ENCODE results near the gene EPGN. TPM values are rescaled to one million over a fixed set of nuclear protein-coding genes. Genes with fewer than 3 reads are reported as not detected.

EPGN gene
- total and polyA plus RNA-seq, 2 of the 8 experiments (the other 6 are each of a cell fraction or from before 2014, with no cell fraction given), result not detected

DNA sequence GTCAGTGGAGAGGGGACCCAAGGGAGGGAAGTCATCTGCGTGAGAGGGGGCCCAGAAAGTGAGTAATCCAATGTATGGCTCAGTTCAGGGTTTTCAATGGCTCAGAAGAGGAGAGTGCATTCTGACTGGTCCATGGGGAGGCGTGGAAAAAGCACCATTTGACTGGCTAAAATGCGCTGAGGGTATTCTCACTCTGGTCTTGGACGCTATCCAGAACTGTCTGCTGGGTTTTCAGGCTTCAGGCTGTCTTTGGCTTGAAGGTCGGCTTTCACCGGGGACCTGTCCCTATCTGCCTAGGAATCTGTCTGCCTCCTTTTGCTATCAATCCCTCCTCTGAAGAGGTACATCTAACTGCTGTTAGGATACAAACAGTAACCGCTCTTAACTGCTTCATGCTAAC lies 26.4 kb downstream of the EPGN start:
- Histone ChIP-seq H4K8ac (ENCODE audit: extremely low read depth, insufficient read depth, low read length) (no peak overlapping the region), H3K27me3 (replicated peaks in 1 of 4; ENCODE audit: control insufficient read depth in 3 of 4, extremely low read depth in 1 of 4, insufficient read depth in 3 of 4, low read length in 3 of 4) (no peaks in the 10 kb centered on the region), H3K9ac (replicated peaks in 1 of 4; ENCODE audit: extremely low read depth in 1 of 4, low read depth in 3 of 4, low read length in 3 of 4) (no peak overlapping the region), H3K4me3 (ENCODE audit: extremely low read depth in 1 of 4, insufficient read depth in 2 of 4, low read depth in 3 of 4, low read length in 4 of 4) (no peak overlapping the region), H2AK5ac (ENCODE audit: low read depth, low read length) (no peak overlapping the region), H3K14ac (ENCODE audit: insufficient read length) (no peak overlapping the region), H3K23me2 (ENCODE audit: low read depth, low read length) (no peaks in the 10 kb centered on the region), H3K9me3 (ENCODE audit: insufficient read depth in 2 of 2, low read depth in 1 of 2, low read length in 1 of 2) (no peaks in the 10 kb centered on the region), H3K56ac (replicated peaks; ENCODE audit: insufficient read length, low read depth, low read length) (no peak overlapping the region), H3K79me2 (ENCODE audit: control insufficient read depth in 1 of 2, insufficient read depth in 2 of 2, low read length in 2 of 2) (no peaks in the 10 kb centered on the region), H2BK120ac (replicated peaks; ENCODE audit: low read depth, low read length) (no peak overlapping the region), H2BK20ac (ENCODE audit: low read length) (no peak overlapping the region), H3K4me1 (replicated peaks in 1 of 4; ENCODE audit: control insufficient read depth in 3 of 4, insufficient read depth in 4 of 4, low read length in 3 of 4) (peaks cover 0 to 4% (median 0%) of the 10 kb centered on the region in 4 experiments; a peak in 2 of 7 replicates), H3K36me3 (ENCODE audit: control insufficient read depth in 2 of 4, insufficient read depth in 4 of 4, low read length in 3 of 4) (no peaks in the 10 kb centered on the region), H4K20me1 (replicated peaks in 1 of 2; ENCODE audit: control insufficient read depth in 1 of 2, insufficient read depth in 2 of 2, low read length in 2 of 2) (no peaks in the 10 kb centered on the region), H4K91ac (replicated peaks; ENCODE audit: insufficient read length, low read length) (no peak overlapping the region), H2BK15ac (ENCODE audit: low read length) (no peak overlapping the region), H3K27ac (ENCODE audit: low read depth, low read length) (no peak overlapping the region), H3K18ac (ENCODE audit: extremely low read depth, low read length) (no peak overlapping the region), H4K5ac (ENCODE audit: insufficient read length, low read depth, low read length) (no peak overlapping the region), H3K23ac (ENCODE audit: insufficient read length) (no peak overlapping the region), H3K79me1 (ENCODE audit: low read depth, low read length) (no peaks in the 10 kb centered on the region), H3K4ac (replicated peaks; ENCODE audit: insufficient read length, low read depth, low read length) (no peak overlapping the region), H3K4me2 (ENCODE audit: insufficient read depth in 1 of 2, low read depth in 2 of 2, low read length in 2 of 2) (no peak overlapping the region), H2BK5ac (ENCODE audit: low read depth, low read length) (no peak overlapping the region), H2BK12ac (ENCODE audit: low read depth, low read length) (no peak overlapping the region), H2AFZ (ENCODE audit: low read length) (peak overlapping the region; percentile 76; the same call in 1 of the 2 replicates)
- no peak for DNase-seq (ENCODE audit: low read depth in 1 of 2, low spot score in 2 of 2)
- WGBS, 2 experiments (ENCODE audit: extremely low coverage in 1 of 2, insufficient coverage in 1 of 2, insufficient read length in 1 of 2, insufficient replicate concordance in 2 of 2, low coverage in 1 of 2, low lambda C conversion rate in 2 of 2, missing lambda C conversion rate in 1 of 2), result 86% methylated on average over 7 of the region's 7 CpGs; no CpG with 5 or more reads in 1 of the 2 experiments
- TF ChIP-seq JUND (IDR thresholded peaks at IDR 0.05; ENCODE audit: low read length), result no peak
- CTCF ChIA-PET (ENCODE audit: partially characterized antibody), result interaction anchor here (0.8 to 2.7 kb wide), 4 partner anchors 9 to 36 kb away, joined by 3 to 10 read pairs (median 4); no protein-coding TSS in a partner anchor
- no peak for FAIRE-seq
- POLR2A ChIA-PET (ENCODE audit: partially characterized antibody), result no interaction called here

All from H1 (cell line).